Measurements from ENCODE around the gene LEP. TPM values are rescaled to one million over a fixed set of nuclear protein-coding genes. Genes with fewer than 3 reads are reported as not detected.
"Not testable (repeated sequence)": the region's sequence is repeated elsewhere in the genome, so short reads cannot be mapped to it uniquely, and the experiment has no call there.

The LEP gene
- polyA plus RNA-seq, 1 of the 3 experiments (the other 2 are of a cell fraction): not detected

DNA sequence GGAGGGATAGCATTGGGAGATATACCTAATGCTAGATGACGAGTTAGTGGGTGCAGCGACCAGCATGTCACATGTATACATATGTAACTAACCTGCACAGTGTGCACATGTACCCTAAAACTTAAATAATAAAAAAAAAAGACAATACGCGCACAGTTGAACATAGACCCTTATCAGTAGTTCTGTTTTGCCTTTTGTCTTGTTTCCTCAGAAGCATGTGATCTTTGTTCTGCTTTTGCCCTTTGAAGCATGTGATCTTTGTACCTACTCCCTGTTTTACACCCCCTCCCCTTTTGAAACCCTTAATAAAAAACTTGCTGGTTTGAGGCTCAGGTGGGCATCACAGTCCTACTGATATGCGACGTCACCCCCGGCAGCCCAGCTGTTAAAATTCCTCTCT is 56.9 kb downstream of the LEP start:
- H3K4me3 ChIP-seq (ENCODE audit: low read depth in 2 of 2, low read length in 1 of 2); DNase-seq; H3K9me2 ChIP-seq; H3F3A ChIP-seq (replicated peaks; ENCODE audit: insufficient read depth); H3K27me3 ChIP-seq (ENCODE audit: insufficient read depth); H3K79me2 ChIP-seq (ENCODE audit: insufficient read depth); H3K4me2 ChIP-seq; H4K20me1 ChIP-seq (ENCODE audit: insufficient read depth); H3K9ac ChIP-seq; H2AFZ ChIP-seq (ENCODE audit: low read depth); H3K9me3 ChIP-seq; H3K4me1 ChIP-seq (ENCODE audit: control insufficient read depth in 1 of 2, insufficient read depth in 2 of 2, low read depth in 1 of 2, low read length in 1 of 2); POLR2A ChIA-PET; H3K27ac ChIP-seq (ENCODE audit: low read depth in 2 of 2, low read length in 1 of 2): not testable (repeated sequence)
- peaks cover 3 to 17% of the 10 kb centered on the region in 2 experiments for H3K36me3 ChIP-seq (replicated peaks in 1 of 2; ENCODE audit: control insufficient read depth in 1 of 2, insufficient read depth in 2 of 2, low read length in 1 of 2)
- WGBS (ENCODE audit: low lambda C conversion rate): 96% methylated on average over 7 of the region's 7 CpGs
- CTCF ChIA-PET: interaction anchor here (1.4 kb wide), 1 partner anchor 49 kb away, joined by 3 read pairs; no protein-coding TSS in a partner anchor

DNA sequence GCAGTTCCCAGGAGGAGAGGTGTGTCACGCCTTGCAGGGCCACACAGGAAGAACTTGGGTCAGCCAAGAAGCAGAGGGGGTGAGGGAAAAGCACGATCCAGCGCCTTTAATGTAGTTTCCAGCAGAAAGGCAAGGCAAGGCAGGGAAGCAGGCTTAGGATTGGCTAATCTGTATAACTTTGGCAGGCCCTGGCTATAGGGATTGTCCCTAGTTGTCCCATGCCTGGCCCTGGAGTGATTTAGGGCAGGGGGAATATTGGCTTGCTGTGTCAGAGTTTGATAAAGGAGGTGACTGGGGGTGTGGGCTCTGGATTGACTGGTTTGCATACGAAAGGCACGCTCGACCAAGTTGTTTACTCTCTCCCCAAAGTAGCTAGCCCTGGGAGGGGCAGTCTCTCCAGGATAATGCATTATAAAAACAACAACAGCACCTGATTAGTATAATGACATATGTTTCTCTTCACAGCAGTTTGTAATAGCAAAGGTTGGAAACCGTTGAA is 58.1 kb downstream of the LEP start:
- Histone ChIP-seq H3K4me2 (no peak overlapping the region), H3K9me2 (no peaks in the 10 kb centered on the region), H3K9ac (no peak overlapping the region), H3K36me3 (replicated peaks in 1 of 2; ENCODE audit: control insufficient read depth in 1 of 2, insufficient read depth in 2 of 2, low read length in 1 of 2) (peaks cover 7 to 28% of the 10 kb centered on the region in 2 experiments), H3K4me3 (ENCODE audit: low read depth in 2 of 2, low read length in 1 of 2) (no peak overlapping the region), H3K9me3 (no peaks in the 10 kb centered on the region), H3K4me1 (ENCODE audit: control insufficient read depth in 1 of 2, insufficient read depth in 2 of 2, low read depth in 1 of 2, low read length in 1 of 2) (no peaks in the 10 kb centered on the region), H4K20me1 (ENCODE audit: insufficient read depth) (no peaks in the 10 kb centered on the region), H3K27me3 (ENCODE audit: insufficient read depth) (no peaks in the 10 kb centered on the region), H3K27ac (ENCODE audit: low read depth in 2 of 2, low read length in 1 of 2) (no peak overlapping the region), H3F3A (replicated peaks; ENCODE audit: insufficient read depth) (no peaks in the 10 kb centered on the region), H2AFZ (ENCODE audit: low read depth) (no peak overlapping the region), H3K79me2 (ENCODE audit: insufficient read depth) (no peaks in the 10 kb centered on the region)
- TF ChIP-seq FOSL2 (IDR thresholded peaks at IDR 0.05; ENCODE audit: borderline replicate concordance, low read depth): no peak
- no peak for TF ChIP-seq USF1 (IDR thresholded peaks at IDR 0.05; ENCODE audit: borderline replicate concordance, low read depth)
- TF ChIP-seq IRF3 (IDR thresholded peaks at IDR 0.05; ENCODE audit: low read depth, low read length): no peak
- TF ChIP-seq MXI1 (IDR thresholded peaks at IDR 0.05; ENCODE audit: low read depth, low read length): no peak
- no peak for TF ChIP-seq EZH2phosphoT487 (IDR thresholded peaks at IDR 0.05; ENCODE audit: borderline replicate concordance, low read depth)
- no peak for TF ChIP-seq RCOR1 (IDR thresholded peaks at IDR 0.05; ENCODE audit: low read length)
- no peak for TF ChIP-seq MAX (IDR thresholded peaks at IDR 0.05; ENCODE audit: low read depth)
- no peak for TF ChIP-seq TCF12 (IDR thresholded peaks at IDR 0.05)
- TF ChIP-seq, protein P1, sequence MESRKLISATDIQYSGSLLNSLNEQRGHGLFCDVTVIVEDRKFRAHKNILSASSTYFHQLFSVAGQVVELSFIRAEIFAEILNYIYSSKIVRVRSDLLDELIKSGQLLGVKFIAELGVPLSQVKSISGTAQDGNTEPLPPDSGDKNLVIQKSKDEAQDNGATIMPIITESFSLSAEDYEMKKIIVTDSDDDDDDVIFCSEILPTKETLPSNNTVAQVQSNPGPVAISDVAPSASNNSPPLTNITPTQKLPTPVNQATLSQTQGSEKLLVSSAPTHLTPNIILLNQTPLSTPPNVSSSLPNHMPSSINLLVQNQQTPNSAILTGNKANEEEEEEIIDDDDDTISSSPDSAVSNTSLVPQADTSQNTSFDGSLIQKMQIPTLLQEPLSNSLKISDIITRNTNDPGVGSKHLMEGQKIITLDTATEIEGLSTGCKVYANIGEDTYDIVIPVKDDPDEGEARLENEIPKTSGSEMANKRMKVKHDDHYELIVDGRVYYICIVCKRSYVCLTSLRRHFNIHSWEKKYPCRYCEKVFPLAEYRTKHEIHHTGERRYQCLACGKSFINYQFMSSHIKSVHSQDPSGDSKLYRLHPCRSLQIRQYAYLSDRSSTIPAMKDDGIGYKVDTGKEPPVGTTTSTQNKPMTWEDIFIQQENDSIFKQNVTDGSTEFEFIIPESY (IDR thresholded peaks at IDR 0.05; ENCODE audit: borderline replicate concordance, low read depth): no peak
- TF ChIP-seq FOXJ3 (CRISPR knock-in tag; IDR thresholded peaks at IDR 0.05): no peak
- no peak for TF ChIP-seq RAD21 (IDR thresholded peaks at IDR 0.05; ENCODE audit: low read length)
- TF ChIP-seq, protein P2, sequence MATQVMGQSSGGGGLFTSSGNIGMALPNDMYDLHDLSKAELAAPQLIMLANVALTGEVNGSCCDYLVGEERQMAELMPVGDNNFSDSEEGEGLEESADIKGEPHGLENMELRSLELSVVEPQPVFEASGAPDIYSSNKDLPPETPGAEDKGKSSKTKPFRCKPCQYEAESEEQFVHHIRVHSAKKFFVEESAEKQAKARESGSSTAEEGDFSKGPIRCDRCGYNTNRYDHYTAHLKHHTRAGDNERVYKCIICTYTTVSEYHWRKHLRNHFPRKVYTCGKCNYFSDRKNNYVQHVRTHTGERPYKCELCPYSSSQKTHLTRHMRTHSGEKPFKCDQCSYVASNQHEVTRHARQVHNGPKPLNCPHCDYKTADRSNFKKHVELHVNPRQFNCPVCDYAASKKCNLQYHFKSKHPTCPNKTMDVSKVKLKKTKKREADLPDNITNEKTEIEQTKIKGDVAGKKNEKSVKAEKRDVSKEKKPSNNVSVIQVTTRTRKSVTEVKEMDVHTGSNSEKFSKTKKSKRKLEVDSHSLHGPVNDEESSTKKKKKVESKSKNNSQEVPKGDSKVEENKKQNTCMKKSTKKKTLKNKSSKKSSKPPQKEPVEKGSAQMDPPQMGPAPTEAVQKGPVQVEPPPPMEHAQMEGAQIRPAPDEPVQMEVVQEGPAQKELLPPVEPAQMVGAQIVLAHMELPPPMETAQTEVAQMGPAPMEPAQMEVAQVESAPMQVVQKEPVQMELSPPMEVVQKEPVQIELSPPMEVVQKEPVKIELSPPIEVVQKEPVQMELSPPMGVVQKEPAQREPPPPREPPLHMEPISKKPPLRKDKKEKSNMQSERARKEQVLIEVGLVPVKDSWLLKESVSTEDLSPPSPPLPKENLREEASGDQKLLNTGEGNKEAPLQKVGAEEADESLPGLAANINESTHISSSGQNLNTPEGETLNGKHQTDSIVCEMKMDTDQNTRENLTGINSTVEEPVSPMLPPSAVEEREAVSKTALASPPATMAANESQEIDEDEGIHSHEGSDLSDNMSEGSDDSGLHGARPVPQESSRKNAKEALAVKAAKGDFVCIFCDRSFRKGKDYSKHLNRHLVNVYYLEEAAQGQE (IDR thresholded peaks at IDR 0.05; ENCODE audit: low read depth, low read length): no peak
- no peak for TF ChIP-seq TAF1 (IDR thresholded peaks at IDR 0.05; ENCODE audit: borderline replicate concordance, low read depth, low read length)
- no peak for TF ChIP-seq JUND (IDR thresholded peaks at IDR 0.05)
- ChIA-PET POLR2A (no interaction called here), CTCF (interaction anchor here (1.4 kb wide), 1 partner anchor 48 kb away, joined by 3 read pairs; no protein-coding TSS in a partner anchor)
- DNase-seq: no peak
- WGBS (ENCODE audit: low lambda C conversion rate): 97% methylated on average over 7 of the region's 7 CpGs

Data from SK-N-SH (cell line).